ENCODE data around the gene MTA2. TPM values are rescaled to one million over a fixed set of nuclear protein-coding genes. Genes with fewer than 3 reads are reported as not detected.
"Not testable (repeated sequence)": the region's sequence is repeated elsewhere in the genome, so short reads cannot be mapped to it uniquely, and the experiment has no call there.

Gene MTA2
- total RNA-seq, 4 donors from 2014 or later = 37.9 to 120 (median 78.2) TPM

- Histone ChIP-seq H3K36me3 (no peaks in the 10 kb centered on the region), H3K27ac (peak overlapping the region; percentile 77 to 90), H3K4me1 (peaks cover 0 to 17% of the 10 kb centered on the region in 2 donors), H3K9me3 (no peaks in the 10 kb centered on the region), H3K27me3 (no peaks in the 10 kb centered on the region), H3K4me3 (peak overlapping the region; percentile 57 to 95)
- no peak for TF ChIP-seq POLR2A (IDR thresholded peaks at IDR 0.05)
- TF ChIP-seq, protein P1, sequence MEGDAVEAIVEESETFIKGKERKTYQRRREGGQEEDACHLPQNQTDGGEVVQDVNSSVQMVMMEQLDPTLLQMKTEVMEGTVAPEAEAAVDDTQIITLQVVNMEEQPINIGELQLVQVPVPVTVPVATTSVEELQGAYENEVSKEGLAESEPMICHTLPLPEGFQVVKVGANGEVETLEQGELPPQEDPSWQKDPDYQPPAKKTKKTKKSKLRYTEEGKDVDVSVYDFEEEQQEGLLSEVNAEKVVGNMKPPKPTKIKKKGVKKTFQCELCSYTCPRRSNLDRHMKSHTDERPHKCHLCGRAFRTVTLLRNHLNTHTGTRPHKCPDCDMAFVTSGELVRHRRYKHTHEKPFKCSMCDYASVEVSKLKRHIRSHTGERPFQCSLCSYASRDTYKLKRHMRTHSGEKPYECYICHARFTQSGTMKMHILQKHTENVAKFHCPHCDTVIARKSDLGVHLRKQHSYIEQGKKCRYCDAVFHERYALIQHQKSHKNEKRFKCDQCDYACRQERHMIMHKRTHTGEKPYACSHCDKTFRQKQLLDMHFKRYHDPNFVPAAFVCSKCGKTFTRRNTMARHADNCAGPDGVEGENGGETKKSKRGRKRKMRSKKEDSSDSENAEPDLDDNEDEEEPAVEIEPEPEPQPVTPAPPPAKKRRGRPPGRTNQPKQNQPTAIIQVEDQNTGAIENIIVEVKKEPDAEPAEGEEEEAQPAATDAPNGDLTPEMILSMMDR (IDR thresholded peaks at IDR 0.05) = no peak
- intact Hi-C loops (cut with DNase I; ENCODE audit: low total_unique reads) = no loop called here
- DNase-seq = no peak
Observed at GRCh38 chr11:62572431-62572830, 29.2 kb downstream of the MTA2 start.

- DNase-seq; H3K27ac ChIP-seq; H3K27me3 ChIP-seq; intact Hi-C loops (cut with DNase I; ENCODE audit: low total_unique reads); H3K9me3 ChIP-seq; H3K36me3 ChIP-seq; H3K4me3 ChIP-seq: not testable (repeated sequence)
- H3K4me1 ChIP-seq = peaks cover 0 to 17% of the 10 kb centered on the region in 2 donors
Observed at GRCh38 chr11:62571493-62571892, 30.2 kb downstream of the MTA2 start.

DNA sequence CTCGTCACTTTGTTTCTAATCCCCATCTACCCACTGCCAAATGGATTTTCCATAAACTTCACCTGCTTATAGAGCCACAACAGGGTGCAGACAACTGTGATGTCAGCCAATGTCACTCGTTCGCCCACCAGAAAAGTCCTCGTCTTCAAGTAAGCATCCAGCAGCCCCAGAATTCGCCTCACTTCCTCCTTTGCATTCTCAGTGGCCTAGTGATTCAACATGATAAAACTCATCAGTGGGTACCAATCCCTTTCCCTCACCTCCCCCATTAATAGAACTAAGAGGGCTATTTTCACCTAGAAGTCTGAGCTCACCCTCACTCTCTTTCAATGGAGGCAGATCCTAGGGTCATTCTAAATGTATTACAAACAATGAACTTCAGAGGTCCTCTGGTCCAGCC, 30.8 kb downstream of the MTA2 start:
- H3K36me3 ChIP-seq; DNase-seq; intact Hi-C loops (cut with DNase I; ENCODE audit: low total_unique reads); H3K4me3 ChIP-seq; H3K9me3 ChIP-seq; H3K27ac ChIP-seq; H3K27me3 ChIP-seq: not testable (repeated sequence)
- H3K4me1 ChIP-seq = peaks cover 0 to 15% of the 10 kb centered on the region in 2 donors

- H3K4me1 ChIP-seq = peaks cover 0 to 5% of the 10 kb centered on the region in 2 donors
- no peaks in the 10 kb centered on the region for H3K36me3 ChIP-seq
- H3K4me3 ChIP-seq = no peak overlapping the region
- no peak overlapping the region for H3K27ac ChIP-seq
- DNase-seq = no peak
- H3K27me3 ChIP-seq = no peaks in the 10 kb centered on the region
- intact Hi-C loops (cut with DNase I; ENCODE audit: low total_unique reads) = no loop called here
- TF ChIP-seq POLR2A (IDR thresholded peaks at IDR 0.05) = no peak
- TF ChIP-seq, protein P1 (IDR thresholded peaks at IDR 0.05) = no peak
- H3K9me3 ChIP-seq = no peaks in the 10 kb centered on the region
Observed at GRCh38 chr11:62569611-62570010, 32.1 kb downstream of the MTA2 start.

- H3K4me3 ChIP-seq = no peak overlapping the region
- peaks cover 0 to 5% of the 10 kb centered on the region in 2 donors for H3K4me1 ChIP-seq
- no peaks in the 10 kb centered on the region for H3K36me3 ChIP-seq
- no peaks in the 10 kb centered on the region for H3K9me3 ChIP-seq
- TF ChIP-seq POLR2A (IDR thresholded peaks at IDR 0.05) = no peak
- TF ChIP-seq, protein P1 (IDR thresholded peaks at IDR 0.05) = no peak
- H3K27me3 ChIP-seq = no peaks in the 10 kb centered on the region
- DNase-seq = no peak
- H3K27ac ChIP-seq = no peak overlapping the region
- intact Hi-C loops (cut with DNase I; ENCODE audit: low total_unique reads) = no loop called here
Observed at GRCh38 chr11:62567018-62567633, 34.5 kb downstream of the MTA2 start.

DNA sequence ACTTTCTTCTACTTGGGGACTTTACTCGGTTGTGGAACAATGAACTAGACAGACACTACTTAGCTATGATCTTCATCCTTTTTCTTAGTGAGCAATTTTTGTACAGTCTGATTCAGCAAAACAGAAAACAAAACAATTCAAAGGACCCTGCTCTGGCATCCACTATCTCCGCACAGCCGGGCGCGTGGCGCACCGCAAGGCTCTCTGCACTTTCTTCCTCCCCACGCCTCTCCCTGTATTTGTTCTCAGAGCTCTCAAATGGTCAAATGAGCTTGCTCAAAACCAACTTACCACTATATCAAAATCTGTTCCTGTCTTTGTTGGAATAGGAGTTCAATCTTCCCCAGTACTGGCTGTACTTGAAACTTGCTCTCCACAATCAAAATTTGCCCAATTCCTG, 35.4 kb downstream of the MTA2 start:
- Histone ChIP-seq H3K9me3 (no peaks in the 10 kb centered on the region), H3K4me3 (no peak overlapping the region), H3K4me1 (peaks cover 0 to 5% of the 10 kb centered on the region in 2 donors), H3K27ac (peak overlapping the region in 1 of 2 donors; percentile 6), H3K36me3 (no peaks in the 10 kb centered on the region), H3K27me3 (no peaks in the 10 kb centered on the region)
- no peak for DNase-seq
- intact Hi-C loops (cut with DNase I; ENCODE audit: low total_unique reads) = no loop called here
- TF ChIP-seq, protein P1 (IDR thresholded peaks at IDR 0.05) = no peak
- TF ChIP-seq POLR2A (IDR thresholded peaks at IDR 0.05) = no peak

Measured in uterus (tissue), 4 donors.